ENCODE measurements around the gene PGPEP1.
"Not testable (repeated sequence)": the region's sequence is repeated elsewhere in the genome, so short reads cannot be mapped to it uniquely, and the experiment has no call there.

The PGPEP1 gene

GRCh38 chr19:18368504-18369222, 28.3 kb downstream of the PGPEP1 start:
- no peak for DNase-seq

- no peak for DNase-seq
Observed at GRCh38 chr19:18373407-18373891, 33.1 kb downstream of the PGPEP1 start.

GRCh38 chr19:18373892-18374629, 33.7 kb downstream of the PGPEP1 start:
- DNase-seq = peak; percentile 65

- DNase-seq = no peak
Observed at GRCh38 chr19:18377026-18377425, 36.6 kb downstream of the PGPEP1 start.

- no peak for DNase-seq
Observed at GRCh38 chr19:18379803-18380747, 39.7 kb downstream of the PGPEP1 start.

GRCh38 chr19:18380843-18381242, 40.4 kb downstream of the PGPEP1 start:
- no peak for DNase-seq

GRCh38 chr19:18383622-18384021, 43.2 kb downstream of the PGPEP1 start:
- DNase-seq = not testable (repeated sequence)

GRCh38 chr19:18384775-18385174, 44.4 kb downstream of the PGPEP1 start:
- no peak for DNase-seq

- DNase-seq = no peak
Observed at GRCh38 chr19:18385359-18385674, 44.9 kb downstream of the PGPEP1 start.

GRCh38 chr19:18385675-18386542, 45.5 kb downstream of the PGPEP1 start, which contains the start of gene GDF15:
Gene GDF15, plus strand, starts transcription at chr19:18386158. Its CDS starts 32 bp downstream, at chr19:18386190.
- DNase-seq = peak; percentile 10

GRCh38 chr19:18386543-18387271, 46.3 kb downstream of the PGPEP1 start:
- DNase-seq = no peak

GRCh38 chr19:18388100-18388959, 47.9 kb downstream of the PGPEP1 start:
- DNase-seq = peak; percentile 86

GRCh38 chr19:18388960-18389725, 48.7 kb downstream of the PGPEP1 start:
- no peak for DNase-seq

GRCh38 chr19:18389726-18390064, 49.3 kb downstream of the PGPEP1 start:
- DNase-seq = no peak

GRCh38 chr19:18390065-18390907, 49.9 kb downstream of the PGPEP1 start:
- no peak for DNase-seq

- DNase-seq = no peak
Observed at GRCh38 chr19:18391509-18392075, 51.2 kb downstream of the PGPEP1 start.

GRCh38 chr19:18392417-18392816, 52.0 kb downstream of the PGPEP1 start:
- DNase-seq = no peak

- DNase-seq = no peak
Observed at GRCh38 chr19:18392926-18393325, 52.5 kb downstream of the PGPEP1 start.

All from CD4-positive, alpha-beta T cell treated with Interleukin-10 for 1 hour (primary cell).